ENCODE measurements around the gene LHB.
"Not testable (repeated sequence)": the region's sequence is repeated elsewhere in the genome, so short reads cannot be mapped to it uniquely, and the experiment has no call there.

Gene LHB

GRCh38 chr19:49059053-49059452 is 42.2 kb upstream of the LHB start:
- H3K4me3 ChIP-seq (ENCODE audit: control insufficient read depth, low read depth, low read length) = no peak overlapping the region
- no peak for DNase-seq (ENCODE audit: low read depth)
- TF ChIP-seq, protein P1, sequence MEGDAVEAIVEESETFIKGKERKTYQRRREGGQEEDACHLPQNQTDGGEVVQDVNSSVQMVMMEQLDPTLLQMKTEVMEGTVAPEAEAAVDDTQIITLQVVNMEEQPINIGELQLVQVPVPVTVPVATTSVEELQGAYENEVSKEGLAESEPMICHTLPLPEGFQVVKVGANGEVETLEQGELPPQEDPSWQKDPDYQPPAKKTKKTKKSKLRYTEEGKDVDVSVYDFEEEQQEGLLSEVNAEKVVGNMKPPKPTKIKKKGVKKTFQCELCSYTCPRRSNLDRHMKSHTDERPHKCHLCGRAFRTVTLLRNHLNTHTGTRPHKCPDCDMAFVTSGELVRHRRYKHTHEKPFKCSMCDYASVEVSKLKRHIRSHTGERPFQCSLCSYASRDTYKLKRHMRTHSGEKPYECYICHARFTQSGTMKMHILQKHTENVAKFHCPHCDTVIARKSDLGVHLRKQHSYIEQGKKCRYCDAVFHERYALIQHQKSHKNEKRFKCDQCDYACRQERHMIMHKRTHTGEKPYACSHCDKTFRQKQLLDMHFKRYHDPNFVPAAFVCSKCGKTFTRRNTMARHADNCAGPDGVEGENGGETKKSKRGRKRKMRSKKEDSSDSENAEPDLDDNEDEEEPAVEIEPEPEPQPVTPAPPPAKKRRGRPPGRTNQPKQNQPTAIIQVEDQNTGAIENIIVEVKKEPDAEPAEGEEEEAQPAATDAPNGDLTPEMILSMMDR (IDR thresholded peaks at IDR 0.05; ENCODE audit: control insufficient read depth, insufficient read depth, low read depth, low read length, missing control alignments) = no peak

- DNase-seq (ENCODE audit: low read depth) = no peak
- H3K4me3 ChIP-seq (ENCODE audit: control insufficient read depth, low read depth, low read length) = no peak overlapping the region
- TF ChIP-seq, protein P1 (IDR thresholded peaks at IDR 0.05; ENCODE audit: control insufficient read depth, insufficient read depth, low read depth, low read length, missing control alignments) = no peak
Observed at GRCh38 chr19:49058562-49058961, 41.7 kb upstream of the LHB start.

- TF ChIP-seq, protein P1 (IDR thresholded peaks at IDR 0.05; ENCODE audit: control insufficient read depth, insufficient read depth, low read depth, low read length, missing control alignments) = no peak
- no peak for DNase-seq (ENCODE audit: low read depth)
- H3K4me3 ChIP-seq (ENCODE audit: control insufficient read depth, low read depth, low read length) = peak within 1 kb of the TSS; percentile 54
Observed at GRCh38 chr19:49057636-49058234, 40.8 kb upstream of the LHB start, which contains the start of gene CGB7. TSS of gene CGB7 (minus strand) at chr19:49057749. CDS start at chr19:49055375, 2,374 bp downstream.

- DNase-seq (ENCODE audit: low read depth) = not testable (repeated sequence)
- H3K4me3 ChIP-seq (ENCODE audit: control insufficient read depth, low read depth, low read length) = peak overlapping the region; percentile 54
Observed at GRCh38 chr19:49056902-49057596, 40.2 kb upstream of the LHB start.

GRCh38 chr19:49056101-49056901 is 39.4 kb upstream of the LHB start:
- DNase-seq (ENCODE audit: low read depth) = no peak
- TF ChIP-seq, protein P1 (IDR thresholded peaks at IDR 0.05; ENCODE audit: control insufficient read depth, insufficient read depth, low read depth, low read length, missing control alignments) = peak; percentile 26
- H3K4me3 ChIP-seq (ENCODE audit: control insufficient read depth, low read depth, low read length) = peak overlapping the region; percentile 54

GRCh38 chr19:49050376-49051033 is 33.6 kb upstream of the LHB start:
- DNase-seq (ENCODE audit: low read depth); H3K4me3 ChIP-seq (ENCODE audit: control insufficient read depth, low read depth, low read length): not testable (repeated sequence)

DNA sequence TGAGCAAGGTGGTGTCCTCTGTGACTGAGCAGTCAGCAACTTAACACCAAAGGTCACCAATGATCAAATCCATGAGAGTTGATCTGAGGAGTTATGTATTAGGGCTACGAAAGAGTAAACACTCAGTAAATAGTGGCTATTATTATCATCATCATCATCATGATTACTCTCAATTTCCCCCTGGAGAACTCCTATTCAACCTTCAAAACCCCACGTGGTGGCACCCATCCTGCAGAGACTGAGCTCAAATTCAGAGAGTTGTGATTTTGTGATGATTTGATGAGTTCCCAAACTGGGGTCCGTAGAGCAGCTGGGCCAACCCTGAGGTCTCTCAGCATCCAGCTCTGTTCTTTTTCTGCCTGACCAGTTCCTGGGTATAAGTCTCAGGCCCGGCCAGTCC is 32.9 kb upstream of the LHB start:
- H3K4me3 ChIP-seq (ENCODE audit: control insufficient read depth, low read depth, low read length); DNase-seq (ENCODE audit: low read depth): not testable (repeated sequence)

DNA sequence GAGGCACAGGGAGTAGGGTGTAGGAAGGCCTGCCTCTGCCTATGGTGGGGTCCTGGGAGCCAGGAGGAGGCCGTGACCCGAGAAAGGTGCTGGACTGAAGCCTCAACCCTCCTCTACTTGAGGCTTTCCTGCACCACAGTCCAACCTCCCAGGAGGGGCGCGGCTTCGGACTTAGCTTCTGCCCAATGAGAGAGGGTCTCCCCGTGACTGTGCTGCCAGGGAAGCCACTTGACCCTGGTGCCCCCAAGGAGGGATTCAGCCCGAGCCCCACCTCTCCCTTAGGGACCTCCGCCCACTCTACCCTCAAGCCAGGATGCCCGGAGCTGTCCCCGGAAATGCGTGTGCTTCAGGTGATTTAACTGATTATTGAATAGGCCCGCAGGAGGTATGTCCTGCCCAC is 32.1 kb upstream of the LHB start, which contains the start of gene CGB8:
Gene CGB8, minus strand, starts transcription at position 101 of the 400 bp plus-strand sequence. CDS start 372 bp downstream, outside the sequence.
- H3K4me3 ChIP-seq (ENCODE audit: control insufficient read depth, low read depth, low read length); DNase-seq (ENCODE audit: low read depth): not testable (repeated sequence)

- not testable (repeated sequence) for DNase-seq (ENCODE audit: low read depth); H3K4me3 ChIP-seq (ENCODE audit: control insufficient read depth, low read depth, low read length)
Observed at GRCh38 chr19:49043548-49043947, 26.7 kb upstream of the LHB start, which contains the start of gene CGB5. TSS of gene CGB5 (plus strand) at chr19:49043848. CDS start at chr19:49044210, 362 bp downstream.

GRCh38 chr19:49042666-49043065 is 25.8 kb upstream of the LHB start:
- not testable (repeated sequence) for H3K4me3 ChIP-seq (ENCODE audit: control insufficient read depth, low read depth, low read length); DNase-seq (ENCODE audit: low read depth)
